Measurements from ENCODE around the gene RIPOR2. TPM values are rescaled to one million over a fixed set of nuclear protein-coding genes. Genes with fewer than 3 reads are reported as not detected.

Gene RIPOR2
- total and polyA plus RNA-seq, 7 donors: 1.6 to 29.7 (median 6.1) TPM

DNA sequence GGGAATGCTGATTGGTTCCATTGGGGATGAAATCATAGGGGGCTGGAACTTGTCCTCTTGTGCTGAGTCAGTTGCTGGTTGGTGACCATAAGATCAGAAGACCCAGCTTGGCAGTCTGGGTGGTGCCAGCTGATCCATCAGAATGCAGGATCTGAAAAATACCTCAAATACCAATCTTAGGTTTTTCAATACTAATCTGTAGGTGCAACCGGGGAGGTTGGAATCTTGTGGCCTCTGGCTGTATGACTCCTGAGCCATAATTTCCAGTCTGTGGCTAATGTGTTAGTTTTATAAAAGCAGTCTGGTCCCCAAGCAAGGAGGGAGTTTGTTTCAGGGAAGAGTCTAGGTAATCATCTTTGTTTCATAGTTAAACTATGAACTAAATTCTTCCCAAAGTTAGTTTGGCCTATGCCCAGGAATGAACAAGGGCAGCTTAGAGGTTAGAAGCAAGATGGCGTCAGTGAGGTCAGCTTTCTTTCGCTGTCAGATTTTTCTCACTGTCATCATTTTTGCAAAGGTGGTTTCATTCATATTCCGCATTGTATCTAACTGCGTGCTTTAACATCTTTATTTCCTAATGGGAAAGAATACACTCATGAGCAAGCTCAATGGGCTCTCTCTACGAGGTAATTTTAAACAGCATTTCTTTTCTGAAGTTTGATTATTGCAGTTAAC lies 139.0 kb downstream of the RIPOR2 start:
- Histone ChIP-seq H3K4me3 (no peak overlapping the region), H3K27ac (no peak overlapping the region), H3K9me3 (no peaks in the 10 kb centered on the region), H3K36me3 (no peaks in the 10 kb centered on the region), H3K4me1 (no peaks in the 10 kb centered on the region), H3K27me3 (no peaks in the 10 kb centered on the region)
- intact Hi-C loops (cut with DNase I): no loop called here
- no peak for DNase-seq
- 96 to 97% methylated on average over 6 of the region's 6 CpGs for WGBS, 2 donors
- TF ChIP-seq POLR2A (IDR thresholded peaks at IDR 0.05) (no peak), POLR2AphosphoS5 (IDR thresholded peaks at IDR 0.05) (no peak), EP300 (IDR thresholded peaks at IDR 0.05) (no peak)
- TF ChIP-seq, protein P1, sequence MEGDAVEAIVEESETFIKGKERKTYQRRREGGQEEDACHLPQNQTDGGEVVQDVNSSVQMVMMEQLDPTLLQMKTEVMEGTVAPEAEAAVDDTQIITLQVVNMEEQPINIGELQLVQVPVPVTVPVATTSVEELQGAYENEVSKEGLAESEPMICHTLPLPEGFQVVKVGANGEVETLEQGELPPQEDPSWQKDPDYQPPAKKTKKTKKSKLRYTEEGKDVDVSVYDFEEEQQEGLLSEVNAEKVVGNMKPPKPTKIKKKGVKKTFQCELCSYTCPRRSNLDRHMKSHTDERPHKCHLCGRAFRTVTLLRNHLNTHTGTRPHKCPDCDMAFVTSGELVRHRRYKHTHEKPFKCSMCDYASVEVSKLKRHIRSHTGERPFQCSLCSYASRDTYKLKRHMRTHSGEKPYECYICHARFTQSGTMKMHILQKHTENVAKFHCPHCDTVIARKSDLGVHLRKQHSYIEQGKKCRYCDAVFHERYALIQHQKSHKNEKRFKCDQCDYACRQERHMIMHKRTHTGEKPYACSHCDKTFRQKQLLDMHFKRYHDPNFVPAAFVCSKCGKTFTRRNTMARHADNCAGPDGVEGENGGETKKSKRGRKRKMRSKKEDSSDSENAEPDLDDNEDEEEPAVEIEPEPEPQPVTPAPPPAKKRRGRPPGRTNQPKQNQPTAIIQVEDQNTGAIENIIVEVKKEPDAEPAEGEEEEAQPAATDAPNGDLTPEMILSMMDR (IDR thresholded peaks at IDR 0.05): no peak

DNA sequence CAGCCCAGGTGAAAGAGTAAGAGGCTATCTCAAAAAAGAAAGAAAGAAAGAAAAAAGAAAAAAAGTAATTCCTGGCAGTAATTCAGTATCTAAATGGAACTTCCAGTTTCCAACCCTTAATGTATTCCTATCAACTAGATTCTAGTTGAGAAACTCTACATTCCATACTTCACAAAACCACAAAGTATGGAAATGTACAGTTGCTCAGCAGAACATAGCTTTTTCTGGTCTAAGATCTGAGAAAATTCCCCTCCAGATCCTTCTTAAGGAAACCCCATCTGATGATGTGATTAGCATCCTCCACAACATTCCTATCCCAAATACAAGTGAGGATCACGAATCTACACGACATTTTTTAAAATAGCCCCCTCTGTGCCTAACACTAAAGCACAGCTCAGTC lies 140.7 kb downstream of the RIPOR2 start:
- Histone ChIP-seq H3K27me3 (no peaks in the 10 kb centered on the region), H3K27ac (no peak overlapping the region), H3K4me1 (no peaks in the 10 kb centered on the region), H3K36me3 (no peaks in the 10 kb centered on the region), H3K4me3 (no peak overlapping the region), H3K9me3 (no peaks in the 10 kb centered on the region)
- TF ChIP-seq EP300 (IDR thresholded peaks at IDR 0.05) (no peak), POLR2AphosphoS5 (IDR thresholded peaks at IDR 0.05) (no peak), POLR2A (IDR thresholded peaks at IDR 0.05) (no peak)
- TF ChIP-seq, protein P1 (IDR thresholded peaks at IDR 0.05): no peak
- intact Hi-C loops (cut with DNase I): no loop called here
- WGBS, 2 donors: 93 to 96% methylated on average over 2 of the region's 2 CpGs
- DNase-seq: no peak

DNA sequence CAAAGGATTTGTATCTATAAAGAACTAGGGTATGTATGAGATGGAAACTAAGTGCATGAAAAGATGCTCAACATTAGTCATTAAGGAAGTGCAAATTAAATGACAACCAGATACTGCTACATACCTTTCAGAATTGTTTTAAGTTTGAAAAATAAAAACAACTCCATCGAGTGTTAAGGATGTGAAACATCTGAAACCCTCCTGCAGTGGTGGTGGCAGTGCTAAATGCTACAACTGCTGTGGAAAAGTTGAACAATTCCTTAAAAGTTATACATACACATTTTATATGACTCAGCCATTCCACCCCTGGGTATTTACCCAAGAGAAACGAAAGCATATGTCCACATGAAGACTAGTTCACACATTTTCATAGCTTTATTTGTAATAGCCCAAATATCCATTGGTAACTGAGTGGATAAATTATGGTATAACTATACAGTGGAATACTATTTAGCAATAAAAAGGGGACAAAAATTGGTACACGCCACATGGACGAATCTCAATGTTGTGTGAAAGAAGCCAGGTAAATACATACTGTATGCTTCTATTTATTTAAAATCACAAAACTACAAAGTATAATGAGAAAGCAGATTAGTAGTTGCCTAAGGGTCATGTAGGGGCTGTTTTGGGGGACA lies 147.6 kb downstream of the RIPOR2 start:
- Histone ChIP-seq H3K4me1 (no peaks in the 10 kb centered on the region), H3K36me3 (peaks cover 0 to 43% (median 11%) of the 10 kb centered on the region in 4 donors), H3K4me3 (no peak overlapping the region), H3K27ac (no peak overlapping the region), H3K9me3 (no peaks in the 10 kb centered on the region), H3K27me3 (no peaks in the 10 kb centered on the region)
- intact Hi-C loops (cut with DNase I): no loop called here
- no peak for TF ChIP-seq EP300 (IDR thresholded peaks at IDR 0.05)
- TF ChIP-seq, protein P1 (IDR thresholded peaks at IDR 0.05): no peak
- TF ChIP-seq POLR2A (IDR thresholded peaks at IDR 0.05): no peak
- no peak for TF ChIP-seq POLR2AphosphoS5 (IDR thresholded peaks at IDR 0.05)
- no peak for DNase-seq
- 86 to 87% methylated on average over 4 of the region's 4 CpGs for WGBS, 2 donors

DNA sequence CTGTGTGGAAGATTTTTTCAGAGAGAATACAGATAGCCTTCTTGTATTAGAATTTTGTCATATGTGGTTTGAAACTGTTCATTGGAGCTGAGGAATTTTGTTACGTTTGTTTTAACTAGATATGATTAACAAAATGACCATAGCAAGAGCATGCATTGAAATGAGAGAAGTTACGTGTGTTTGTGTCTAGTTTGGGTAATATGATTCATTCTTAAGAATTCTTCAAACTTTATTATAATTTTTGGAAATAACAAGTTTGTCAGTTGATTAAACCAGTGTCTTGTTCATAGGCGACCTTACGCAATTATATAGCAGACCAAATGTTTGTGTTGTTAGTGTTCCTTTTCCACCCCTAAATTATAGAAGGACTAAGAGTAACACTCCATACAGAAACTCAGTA lies 155.6 kb downstream of the RIPOR2 start:
- H3K9me3 ChIP-seq: no peaks in the 10 kb centered on the region
- intact Hi-C loops (cut with DNase I): no loop called here
- peaks cover 0 to 46% (median 5%) of the 10 kb centered on the region in 4 donors for H3K36me3 ChIP-seq
- TF ChIP-seq POLR2AphosphoS5 (IDR thresholded peaks at IDR 0.05) (no peak), EP300 (IDR thresholded peaks at IDR 0.05) (no peak), POLR2A (IDR thresholded peaks at IDR 0.05) (no peak)
- TF ChIP-seq, protein P1 (IDR thresholded peaks at IDR 0.05): no peak
- no peak overlapping the region for H3K4me3 ChIP-seq
- no peaks in the 10 kb centered on the region for H3K27me3 ChIP-seq
- DNase-seq: no peak
- 20 to 74% methylated on average over 4 of the region's 4 CpGs for WGBS, 2 donors
- H3K27ac ChIP-seq: no peak overlapping the region
- H3K4me1 ChIP-seq: peaks cover 0 to 19% (median 5%) of the 10 kb centered on the region in 4 donors
